ENCODE measurements around the gene SIGLEC14. TPM values are rescaled to one million over a fixed set of nuclear protein-coding genes. Genes with fewer than 3 reads are reported as not detected.

Gene SIGLEC14
- polyA plus RNA-seq, 1 donor from 2014 or later = not detected

GRCh38 chr19:51681286-51681941, 34.8 kb upstream of the SIGLEC14 start:
- H2AFZ ChIP-seq (ENCODE audit: low read depth, low read length) = no peak overlapping the region
- no peaks in the 10 kb centered on the region for H4K20me1 ChIP-seq (ENCODE audit: insufficient read depth)
- no peaks in the 10 kb centered on the region for H3F3A ChIP-seq (ENCODE audit: insufficient read depth, low read length, poor library complexity, severe bottlenecking)
- H3K4me2 ChIP-seq (ENCODE audit: low read length) = no peak overlapping the region
- no peaks in the 10 kb centered on the region for H3K79me2 ChIP-seq (replicated peaks; ENCODE audit: insufficient read depth, low read length)
- no peak overlapping the region for H3K27ac ChIP-seq (ENCODE audit: low read length)
- H3K36me3 ChIP-seq (ENCODE audit: insufficient read depth, low read length) = no peaks in the 10 kb centered on the region
- no peaks in the 10 kb centered on the region for H3K9me3 ChIP-seq (ENCODE audit: low read length)
- no peak overlapping the region for H3K4me3 ChIP-seq (ENCODE audit: low read length)
- H3K9ac ChIP-seq (ENCODE audit: low read length) = no peak overlapping the region
- no peak for TF ChIP-seq EZH2 (IDR thresholded peaks at IDR 0.05; ENCODE audit: borderline replicate concordance, insufficient read depth, low read length, poor library complexity, severe bottlenecking)
- no peak for TF ChIP-seq TAF1 (IDR thresholded peaks at IDR 0.05; ENCODE audit: low read depth)
- TF ChIP-seq CTCF (IDR thresholded peaks at IDR 0.05; ENCODE audit: poor library complexity, severe bottlenecking) = no peak
- no peak for TF ChIP-seq MXI1 (conservative IDR thresholded peaks at IDR 0.05; ENCODE audit: poor library complexity, severe bottlenecking)
- no peak for TF ChIP-seq EP300 (conservative IDR thresholded peaks at IDR 0.05; ENCODE audit: poor library complexity, severe bottlenecking)
- TF ChIP-seq POLR2AphosphoS5 (IDR thresholded peaks at IDR 0.05) = no peak
- no peak for TF ChIP-seq RAD21 (conservative IDR thresholded peaks at IDR 0.05)
- no peak for TF ChIP-seq REST (IDR thresholded peaks at IDR 0.05; ENCODE audit: borderline replicate concordance)
- no peak for TF ChIP-seq SMC3 (conservative IDR thresholded peaks at IDR 0.05; ENCODE audit: poor library complexity)
- H3K9me2 ChIP-seq (ENCODE audit: insufficient read depth, low read length) = no peaks in the 10 kb centered on the region
- no peaks in the 10 kb centered on the region for H3K27me3 ChIP-seq (ENCODE audit: insufficient read depth, low read depth, low read length)

- Histone ChIP-seq H3F3A (ENCODE audit: insufficient read depth, low read length, poor library complexity, severe bottlenecking) (no peaks in the 10 kb centered on the region), H3K4me3 (ENCODE audit: low read length) (no peak overlapping the region), H3K9ac (ENCODE audit: low read length) (no peak overlapping the region), H3K27me3 (ENCODE audit: insufficient read depth, low read depth, low read length) (no peaks in the 10 kb centered on the region), H3K4me2 (ENCODE audit: low read length) (no peak overlapping the region), H3K9me2 (ENCODE audit: insufficient read depth, low read length) (no peaks in the 10 kb centered on the region), H3K79me2 (replicated peaks; ENCODE audit: insufficient read depth, low read length) (no peaks in the 10 kb centered on the region), H4K20me1 (ENCODE audit: insufficient read depth) (no peaks in the 10 kb centered on the region), H3K36me3 (ENCODE audit: insufficient read depth, low read length) (no peaks in the 10 kb centered on the region), H3K9me3 (ENCODE audit: low read length) (no peaks in the 10 kb centered on the region), H3K27ac (ENCODE audit: low read length) (no peak overlapping the region), H2AFZ (ENCODE audit: low read depth, low read length) (no peak overlapping the region)
- TF ChIP-seq EP300 (conservative IDR thresholded peaks at IDR 0.05; ENCODE audit: poor library complexity, severe bottlenecking) = no peak
- TF ChIP-seq EZH2 (IDR thresholded peaks at IDR 0.05; ENCODE audit: borderline replicate concordance, insufficient read depth, low read length, poor library complexity, severe bottlenecking) = no peak
- no peak for TF ChIP-seq POLR2AphosphoS5 (IDR thresholded peaks at IDR 0.05)
- TF ChIP-seq REST (IDR thresholded peaks at IDR 0.05; ENCODE audit: borderline replicate concordance) = no peak
- no peak for TF ChIP-seq CTCF (IDR thresholded peaks at IDR 0.05; ENCODE audit: poor library complexity, severe bottlenecking)
- TF ChIP-seq TAF1 (IDR thresholded peaks at IDR 0.05; ENCODE audit: low read depth) = no peak
- no peak for TF ChIP-seq MXI1 (conservative IDR thresholded peaks at IDR 0.05; ENCODE audit: poor library complexity, severe bottlenecking)
- no peak for TF ChIP-seq RAD21 (conservative IDR thresholded peaks at IDR 0.05)
- TF ChIP-seq SMC3 (conservative IDR thresholded peaks at IDR 0.05; ENCODE audit: poor library complexity) = no peak
Measured at GRCh38 chr19:51680474-51680873, 33.8 kb upstream of the SIGLEC14 start.
